Measurements from ENCODE around the gene FAIM.
"Not testable (repeated sequence)": the region's sequence is repeated elsewhere in the genome, so short reads cannot be mapped to it uniquely, and the experiment has no call there.

GRCh38 chr3:138597186-138597976, 11.2 kb upstream of the FAIM start:
- not testable (repeated sequence) for TF ChIP-seq CTCF, POLR2A (IDR thresholded peaks at IDR 0.05)
